ENCODE measurements around the gene NPEPL1.

DNA sequence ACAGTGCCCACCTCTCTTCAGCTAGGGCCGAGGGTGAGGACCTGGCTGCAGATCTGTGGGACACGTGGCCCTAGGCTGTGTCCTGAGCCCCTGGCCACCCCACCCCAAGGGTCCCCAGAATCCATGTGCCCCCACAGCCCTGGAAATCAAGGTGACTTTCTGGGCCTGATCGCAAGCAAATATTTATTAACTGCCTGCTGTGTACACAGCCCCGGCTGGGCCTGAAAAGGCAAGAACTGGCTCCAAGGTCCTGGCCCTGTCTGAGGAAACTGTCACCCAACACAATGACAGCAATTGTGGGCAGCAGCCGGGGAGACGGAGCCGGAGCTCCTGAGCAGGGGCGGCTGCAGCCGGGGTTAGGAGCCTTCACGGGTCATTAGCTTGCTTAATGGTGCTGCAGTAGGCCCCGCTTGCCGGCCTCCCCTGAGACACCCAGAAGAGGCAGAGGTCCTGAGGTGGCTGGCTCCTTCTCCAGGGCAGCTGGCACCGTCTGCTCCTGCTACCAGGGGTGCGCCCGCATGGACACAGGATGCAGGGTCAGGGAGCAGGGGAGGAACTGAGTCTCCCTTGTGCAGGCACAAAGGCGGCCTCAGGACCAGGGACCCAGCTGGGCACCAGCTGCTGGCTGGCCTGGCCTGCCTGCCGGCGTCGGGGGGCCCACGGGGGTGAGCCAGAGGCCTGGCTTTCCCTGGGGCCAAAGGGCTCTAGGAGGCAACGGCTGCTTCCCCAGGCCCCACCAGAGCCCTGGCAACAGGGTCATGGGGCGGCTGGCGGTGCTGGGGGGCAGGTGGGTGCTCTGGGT, 24.1 kb downstream of the NPEPL1 start:
- TF ChIP-seq, protein P1, sequence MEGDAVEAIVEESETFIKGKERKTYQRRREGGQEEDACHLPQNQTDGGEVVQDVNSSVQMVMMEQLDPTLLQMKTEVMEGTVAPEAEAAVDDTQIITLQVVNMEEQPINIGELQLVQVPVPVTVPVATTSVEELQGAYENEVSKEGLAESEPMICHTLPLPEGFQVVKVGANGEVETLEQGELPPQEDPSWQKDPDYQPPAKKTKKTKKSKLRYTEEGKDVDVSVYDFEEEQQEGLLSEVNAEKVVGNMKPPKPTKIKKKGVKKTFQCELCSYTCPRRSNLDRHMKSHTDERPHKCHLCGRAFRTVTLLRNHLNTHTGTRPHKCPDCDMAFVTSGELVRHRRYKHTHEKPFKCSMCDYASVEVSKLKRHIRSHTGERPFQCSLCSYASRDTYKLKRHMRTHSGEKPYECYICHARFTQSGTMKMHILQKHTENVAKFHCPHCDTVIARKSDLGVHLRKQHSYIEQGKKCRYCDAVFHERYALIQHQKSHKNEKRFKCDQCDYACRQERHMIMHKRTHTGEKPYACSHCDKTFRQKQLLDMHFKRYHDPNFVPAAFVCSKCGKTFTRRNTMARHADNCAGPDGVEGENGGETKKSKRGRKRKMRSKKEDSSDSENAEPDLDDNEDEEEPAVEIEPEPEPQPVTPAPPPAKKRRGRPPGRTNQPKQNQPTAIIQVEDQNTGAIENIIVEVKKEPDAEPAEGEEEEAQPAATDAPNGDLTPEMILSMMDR (optimal IDR thresholded peaks at IDR 0.05 in 1 of 3, IDR thresholded peaks at IDR 0.05 in 1 of 3, conservative IDR thresholded peaks at IDR 0.05 in 1 of 3; ENCODE audit: extremely low read depth in 1 of 3, insufficient read depth in 2 of 3, low read length in 3 of 3) = no peak
- TF ChIP-seq EZH2 (IDR thresholded peaks at IDR 0.05; ENCODE audit: low read length) = no peak
